H1 (cell line): ENCODE results near the gene MKKS. TPM values are rescaled to one million over a fixed set of nuclear protein-coding genes. Genes with fewer than 3 reads are reported as not detected.

Experiments
- CTCF ChIA-PET: fragments of 300-600 bp; sonication (Branson Sonifier 250); formaldehyde crosslinking; loops from one replicate; lab custom pipeline; 2021; ENCODE audit not compliant: partially characterized antibody; lab: Charles Lee
- POLR2A ChIA-PET: fragments of 300-600 bp; sonication (Branson Sonifier 250); formaldehyde crosslinking; loops from one replicate; lab custom pipeline; 2021; ENCODE audit warnings: inconsistent platforms; ENCODE audit not compliant: partially characterized antibody; lab: Charles Lee
- DNase-seq, 2 experiments: peaks; one replicate each; pipeline versions ENCODE4 v3.0.0 to v3.0.0-alpha.2; 2010 to 2022; ENCODE audit warnings: low spot score in 2 of 2, low read depth in 1 of 2, mixed read lengths in 1 of 2
- FAIRE-seq: peaks from 2 replicates; lab custom pipeline; 2011; peaks lifted over from hg19 to GRCh38; lab: Jason Lieb, UNC
- H2AFZ ChIP-seq: 2 replicates; pipeline ENCODE4 v1.8.1; 2012; ENCODE audit warnings: low read length, inconsistent platforms
- H2AK5ac ChIP-seq: 2 replicates; pipeline ENCODE4 v1.6.1; 2013; ENCODE audit warnings: low read depth, low read length
- H2BK120ac ChIP-seq: replicated peaks from 2 replicates; pipeline ENCODE3; 2013; ENCODE audit warnings: low read depth, low read length, inconsistent platforms
- H2BK12ac ChIP-seq: 2 replicates; pipeline ENCODE4 v1.6.1; 2013; ENCODE audit warnings: low read depth, low read length
- H2BK15ac ChIP-seq: 2 replicates; pipeline ENCODE4 v1.6.1; 2013; ENCODE audit warnings: low read length
- H2BK20ac ChIP-seq: 2 replicates; pipeline ENCODE4 v1.6.1; 2013; ENCODE audit warnings: low read length
- H2BK5ac ChIP-seq: 2 replicates; pipeline ENCODE4 v1.6.1; 2013; ENCODE audit warnings: low read depth, low read length
- H3K14ac ChIP-seq: 2 replicates; pipeline ENCODE4 v1.6.1; 2013; ENCODE audit warnings: inconsistent platforms; ENCODE audit not compliant: insufficient read length
- H3K18ac ChIP-seq: 2 replicates; pipeline ENCODE4 v1.6.1; 2013; ENCODE audit warnings: low read length; ENCODE audit errors: extremely low read depth
- H3K23ac ChIP-seq: 2 replicates; pipeline ENCODE4 v1.6.1; 2013; ENCODE audit warnings: inconsistent platforms; ENCODE audit not compliant: insufficient read length
- H3K23me2 ChIP-seq: 2 replicates; pipeline ENCODE4 v1.6.1; 2013; ENCODE audit warnings: low read depth, low read length
- H3K27ac ChIP-seq: 2 replicates; pipeline ENCODE4 v1.6.1; 2011; ENCODE audit warnings: low read depth, low read length, inconsistent platforms
- H3K27me3 ChIP-seq, 4 experiments: replicated peaks in 1 of 4; 1 replicate in 1 of 4; 2 replicates in 3 of 4; pipeline versions ENCODE4 v1.6.1 to v1.8.1; 2011 to 2013; ENCODE audit warnings: low read length in 3 of 4, mild to moderate bottlenecking in 3 of 4, inconsistent platforms in 2 of 4, mixed read lengths in 2 of 4, moderate library complexity in 1 of 4; ENCODE audit not compliant: control insufficient read depth in 3 of 4, insufficient read depth in 3 of 4; ENCODE audit errors: extremely low read depth in 1 of 4
- H3K36me3 ChIP-seq, 4 experiments: 2 replicates each; pipeline versions ENCODE4 v1.6.1 to v1.8.1; 2011 to 2013; ENCODE audit warnings: mild to moderate bottlenecking in 4 of 4, low read length in 3 of 4, moderate library complexity in 2 of 4, control low read depth in 1 of 4, inconsistent platforms in 1 of 4; ENCODE audit not compliant: insufficient read depth in 4 of 4, control insufficient read depth in 2 of 4
- H3K4ac ChIP-seq: replicated peaks from 2 replicates; pipeline ENCODE3; 2013; ENCODE audit warnings: low read length, low read depth, mixed read lengths, inconsistent platforms; ENCODE audit not compliant: insufficient read length
- H3K4me1 ChIP-seq, 4 experiments: replicated peaks in 1 of 4; 1 replicate in 1 of 4; 2 replicates in 3 of 4; pipeline versions ENCODE4 v1.6.1 to v1.8.1; 2011 to 2013; ENCODE audit warnings: low read length in 3 of 4, inconsistent platforms in 2 of 4, mixed read lengths in 1 of 4; ENCODE audit not compliant: insufficient read depth in 4 of 4, control insufficient read depth in 3 of 4
- H3K4me2 ChIP-seq, 2 experiments: 2 replicates each; pipeline versions ENCODE4 v1.6.1 to v1.8.1; 2011 to 2013; ENCODE audit warnings: low read depth in 2 of 2, low read length in 2 of 2, control low read depth in 1 of 2, inconsistent platforms in 1 of 2, mild to moderate bottlenecking in 1 of 2; ENCODE audit not compliant: insufficient read depth in 1 of 2
- H3K4me3 ChIP-seq, 4 experiments: fragments of 200-600, 300-600 bp in 1 of 4; sonication (generic), shearing (Covaris generic), sonication (Bioruptor Twin) in 1 of 4; 2 replicates each; pipeline versions ENCODE4 v1.5.1 to v1.8.1; 2011 to 2016; ENCODE audit warnings: low read length in 4 of 4, low read depth in 3 of 4, control low read depth in 2 of 4, inconsistent platforms in 2 of 4, mild to moderate bottlenecking in 2 of 4, mixed read lengths in 1 of 4, moderate library complexity in 1 of 4; ENCODE audit not compliant: insufficient read depth in 2 of 4; ENCODE audit errors: extremely low read depth in 1 of 4
- H3K56ac ChIP-seq: replicated peaks from 2 replicates; pipeline ENCODE3; 2013; ENCODE audit warnings: low read depth, mild to moderate bottlenecking, mixed read lengths, low read length, inconsistent platforms; ENCODE audit not compliant: insufficient read length
- H3K79me1 ChIP-seq: 2 replicates; pipeline ENCODE4 v1.6.1; 2013; ENCODE audit warnings: low read depth, low read length, control low read depth
- H3K79me2 ChIP-seq, 2 experiments: 2 replicates each; pipeline versions ENCODE4 v1.6.1 to v1.8.1; 2012 to 2013; ENCODE audit warnings: low read length in 2 of 2, mild to moderate bottlenecking in 2 of 2, inconsistent platforms in 1 of 2; ENCODE audit not compliant: insufficient read depth in 2 of 2, control insufficient read depth in 1 of 2
- H3K9ac ChIP-seq, 4 experiments: replicated peaks in 1 of 4; 1 replicate in 1 of 4; 2 replicates in 3 of 4; pipeline versions ENCODE4 v1.6.1 to v1.8.1; 2011 to 2013; ENCODE audit warnings: low read depth in 3 of 4, low read length in 3 of 4, control low read depth in 2 of 4, mild to moderate bottlenecking in 2 of 4, moderate library complexity in 2 of 4, inconsistent platforms in 1 of 4; ENCODE audit errors: extremely low read depth in 1 of 4
- H3K9me3 ChIP-seq, 2 experiments: 2 replicates each; pipeline versions ENCODE4 v1.6.1 to v1.8.1; 2012 to 2013; ENCODE audit warnings: mild to moderate bottlenecking in 2 of 2, moderate library complexity in 2 of 2, control low read depth in 1 of 2, inconsistent platforms in 1 of 2, low read depth in 1 of 2, low read length in 1 of 2, mixed read lengths in 1 of 2; ENCODE audit not compliant: insufficient read depth in 2 of 2
- H4K20me1 ChIP-seq, 2 experiments: replicated peaks in 1 of 2; 2 replicates each; pipeline versions ENCODE3 to v1.8.1; 2011 to 2013; ENCODE audit warnings: inconsistent platforms in 2 of 2, low read length in 2 of 2, mild to moderate bottlenecking in 1 of 2; ENCODE audit not compliant: insufficient read depth in 2 of 2, control insufficient read depth in 1 of 2
- H4K5ac ChIP-seq: 2 replicates; pipeline ENCODE4 v1.6.1; 2013; ENCODE audit warnings: low read length, low read depth, mixed read lengths, inconsistent platforms; ENCODE audit not compliant: insufficient read length
- H4K8ac ChIP-seq: 2 replicates; pipeline ENCODE4 v1.8.0; 2013; ENCODE audit warnings: mild to moderate bottlenecking, moderate library complexity, low read length, inconsistent platforms; ENCODE audit not compliant: insufficient read depth; ENCODE audit errors: extremely low read depth
- H4K91ac ChIP-seq: replicated peaks from 2 replicates; pipeline ENCODE3; 2013; ENCODE audit warnings: low read length, mixed read lengths, inconsistent platforms; ENCODE audit not compliant: insufficient read length
- TEAD4 ChIP-seq: IDR thresholded peaks from 2 replicates; pipeline ENCODE4 v1.6.1; 2012; ENCODE audit warnings: low read depth, low read length, inconsistent platforms, mixed read lengths
- WGBS, 2 experiments: shearing (Covaris generic) in 1 of 2; methylation state at CpG; one replicate each; pipeline versions ENCODE4 v1.1.6 to v1.1.7; 2013 to 2015; ENCODE audit warnings: low lambda C conversion rate in 2 of 2, mixed read lengths in 2 of 2, inconsistent platforms in 1 of 2, low coverage in 1 of 2, missing lambda C conversion rate in 1 of 2; ENCODE audit not compliant: insufficient replicate concordance in 2 of 2, insufficient coverage in 1 of 2, insufficient read length in 1 of 2; ENCODE audit errors: extremely low coverage in 1 of 2, missing lambda C conversion rate in 1 of 2; 5-methylcytosine and 5-hydroxymethylcytosine counted together
- polyA plus RNA-seq, 7 experiments: library from polyadenylated mRNA; depleted of rRNA in 3 of 7; stranded (reverse) in 5 of 7; unstranded in 2 of 7; fragments of >200 nt in 5 of 7; fragments of 200-250 nt in 2 of 7; gene quantifications; 1 replicate in 5 of 7; 2 replicates in 1 of 7; 4 replicates in 1 of 7; pipeline versions ENCODE4 v1.2.1 to v1.2.3, GENCODE V29; 2011 to 2013; ENCODE audit warnings: missing spikeins in 2 of 7, mixed read lengths in 2 of 7
- total RNA-seq: library from RNA; stranded (reverse); fragmentation: NEBNext Ultra II Directional; extraction: Animal tissue kit (Norgen Biotek cat#: 25700); gene quantifications from 2 replicates; pipeline ENCODE4 v1.2.1, GENCODE V29; 2021

MKKS gene
- total and polyA plus RNA-seq, 2 of the 8 experiments (the other 6 are each of a cell fraction or from before 2014, with no cell fraction given): 15.9 to 24.8 TPM

DNA sequence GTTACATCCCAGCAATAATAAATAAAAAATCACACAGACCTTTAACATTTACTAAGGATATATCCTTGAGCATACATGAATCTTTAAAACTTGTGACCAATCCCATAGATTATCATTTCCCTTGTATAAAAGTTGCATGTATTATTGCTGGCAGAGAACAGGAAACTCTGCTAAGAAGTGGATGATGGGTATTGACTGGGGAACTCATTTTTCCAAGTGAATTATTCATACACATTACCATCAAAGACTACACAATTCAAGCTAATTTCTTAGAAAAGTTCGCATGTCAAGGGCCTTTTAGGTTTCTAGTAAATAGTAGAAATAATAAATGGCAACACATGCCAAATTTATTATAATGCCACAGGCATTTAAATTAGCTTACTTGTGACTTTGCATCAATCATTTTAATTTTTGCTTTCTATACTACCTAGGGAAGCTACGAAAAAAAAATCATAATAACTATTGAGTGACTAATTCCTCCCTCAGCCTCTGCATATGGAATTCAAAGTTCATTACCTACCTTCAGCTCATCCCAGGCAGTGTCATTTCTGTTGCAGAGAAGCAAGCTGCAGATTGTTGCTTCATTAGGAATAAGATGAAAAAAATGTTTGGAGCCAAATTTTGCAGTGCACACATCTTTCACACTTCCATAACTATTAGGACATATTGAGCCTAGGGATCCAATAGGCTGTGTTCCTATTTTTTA lies 25.8 kb downstream of the MKKS start:
- Histone ChIP-seq H2BK15ac (no peak overlapping the region), H3K9me3 (no peaks in the 10 kb centered on the region), H3K4me2 (no peak overlapping the region), H2AFZ (no peak overlapping the region), H3K36me3 (peaks cover 0 to 20% (median 9%) of the 10 kb centered on the region in 4 experiments; a peak in 7 of 8 replicates), H4K8ac (no peak overlapping the region), H3K79me1 (no peaks in the 10 kb centered on the region), H2BK5ac (no peak overlapping the region), H3K23me2 (no peaks in the 10 kb centered on the region), H3K4me1 (no peaks in the 10 kb centered on the region), H3K14ac (no peak overlapping the region), H2BK12ac (no peak overlapping the region), H2AK5ac (no peak overlapping the region), H3K56ac (no peak overlapping the region), H3K27me3 (no peaks in the 10 kb centered on the region), H4K20me1 (peaks cover 1 to 3% of the 10 kb centered on the region in 2 experiments), H3K18ac (no peak overlapping the region), H3K4me3 (no peak overlapping the region), H3K9ac (no peak overlapping the region), H2BK120ac (no peak overlapping the region), H4K5ac (no peak overlapping the region), H3K4ac (no peak overlapping the region), H3K79me2 (no peaks in the 10 kb centered on the region), H3K23ac (no peak overlapping the region)
- FAIRE-seq (no peak), DNase-seq (no peak)
- WGBS, 2 experiments: 89% methylated on average over 2 of the region's 2 CpGs; no CpG with 5 or more reads in 1 of the 2 experiments
- POLR2A ChIA-PET: interaction anchor here (0.7 kb wide), 1 partner anchor 564 kb away, joined by 3 read pairs; no protein-coding TSS in a partner anchor
- no peak for TF ChIP-seq TEAD4
- TF ChIP-seq, all 59 proteins: peak for 0
- CTCF ChIA-PET: interaction anchor here (1.3 to 2.3 kb wide), 2 partner anchors 18 to 428 kb away, joined by 3 to 9 read pairs; no protein-coding TSS in a partner anchor
- Histone ChIP-seq H2BK20ac (no peak overlapping the region), H3K27ac (no peak overlapping the region), H4K91ac (no peak overlapping the region)
